EL (cell line): ENCODE measurements around the gene RRP1B.
A peak's percentile ranks its signal among the peaks of the same experiment; 100 is the strongest.
"Not testable (repeated sequence)": the region's sequence is repeated elsewhere in the genome, so short reads cannot be mapped to it uniquely, and the experiment has no call there.

Experiments
- DNase-seq: peaks from one replicate; pipeline ENCODE4 v3.0.0-alpha.2; 2016

Gene RRP1B, protein sequence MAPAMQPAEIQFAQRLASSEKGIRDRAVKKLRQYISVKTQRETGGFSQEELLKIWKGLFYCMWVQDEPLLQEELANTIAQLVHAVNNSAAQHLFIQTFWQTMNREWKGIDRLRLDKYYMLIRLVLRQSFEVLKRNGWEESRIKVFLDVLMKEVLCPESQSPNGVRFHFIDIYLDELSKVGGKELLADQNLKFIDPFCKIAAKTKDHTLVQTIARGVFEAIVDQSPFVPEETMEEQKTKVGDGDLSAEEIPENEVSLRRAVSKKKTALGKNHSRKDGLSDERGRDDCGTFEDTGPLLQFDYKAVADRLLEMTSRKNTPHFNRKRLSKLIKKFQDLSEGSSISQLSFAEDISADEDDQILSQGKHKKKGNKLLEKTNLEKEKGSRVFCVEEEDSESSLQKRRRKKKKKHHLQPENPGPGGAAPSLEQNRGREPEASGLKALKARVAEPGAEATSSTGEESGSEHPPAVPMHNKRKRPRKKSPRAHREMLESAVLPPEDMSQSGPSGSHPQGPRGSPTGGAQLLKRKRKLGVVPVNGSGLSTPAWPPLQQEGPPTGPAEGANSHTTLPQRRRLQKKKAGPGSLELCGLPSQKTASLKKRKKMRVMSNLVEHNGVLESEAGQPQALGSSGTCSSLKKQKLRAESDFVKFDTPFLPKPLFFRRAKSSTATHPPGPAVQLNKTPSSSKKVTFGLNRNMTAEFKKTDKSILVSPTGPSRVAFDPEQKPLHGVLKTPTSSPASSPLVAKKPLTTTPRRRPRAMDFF

GRCh38 chr21:43659136-43660000, at the start of gene RRP1B, which contains the start of gene HSF2BP:
Gene RRP1B, plus strand, starts transcription at chr21:43659560. Its CDS starts 105 bp downstream, at chr21:43659665.
Gene HSF2BP, minus strand, starts transcription at chr21:43659488. Its CDS starts 1,392 bp downstream, at chr21:43658096.
- DNase-seq, result peak; percentile 82

- peak; percentile 57 for DNase-seq
Observed at GRCh38 chr21:43611598-43612369, 47.6 kb upstream of the RRP1B start.

- DNase-seq, result no peak
Observed at GRCh38 chr21:43613755-43614638, 45.4 kb upstream of the RRP1B start.

DNA sequence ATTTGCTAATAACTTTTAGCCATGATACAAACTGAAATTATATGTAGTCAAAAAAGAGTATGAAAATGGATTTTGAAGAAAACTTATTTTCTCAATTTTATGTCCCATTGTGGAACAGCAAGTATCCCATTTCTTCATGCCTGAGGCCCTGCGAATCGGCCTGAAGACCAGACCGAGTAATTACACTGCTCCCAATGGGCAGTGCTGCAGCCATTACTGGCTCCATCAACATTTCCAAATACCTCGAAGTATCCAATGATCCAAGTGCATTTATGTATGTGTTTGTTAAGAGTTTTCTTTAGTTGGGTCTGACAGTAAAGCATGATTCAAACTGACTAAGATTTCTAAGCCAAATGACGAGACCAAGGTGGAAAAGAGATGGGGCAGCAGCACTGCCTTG, 44.5 kb upstream of the RRP1B start:
- no peak for DNase-seq

- DNase-seq, result not testable (repeated sequence)
Observed at GRCh38 chr21:43616861-43617260, 42.5 kb upstream of the RRP1B start.

DNA sequence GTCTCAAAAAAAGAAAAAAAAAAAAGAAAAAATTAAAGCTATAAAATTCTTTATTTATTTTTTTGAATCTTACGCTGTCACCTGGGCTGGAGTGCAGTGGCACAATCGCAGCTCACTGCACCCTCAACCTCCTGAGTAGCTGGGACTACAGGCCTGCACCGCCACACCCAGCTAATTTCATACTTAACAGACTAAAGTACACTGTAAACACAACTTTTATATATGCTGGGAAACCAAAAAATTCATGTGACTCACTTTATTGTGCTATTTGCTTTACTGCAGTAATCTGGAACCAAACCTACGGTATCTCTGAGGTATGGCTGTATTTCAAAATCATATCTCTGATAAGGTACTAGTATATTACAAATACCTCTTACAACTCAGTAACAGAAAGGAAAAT, 40.4 kb upstream of the RRP1B start:
- no peak for DNase-seq

- DNase-seq, result no peak
Observed at GRCh38 chr21:43619344-43619743, 40.0 kb upstream of the RRP1B start.

DNA sequence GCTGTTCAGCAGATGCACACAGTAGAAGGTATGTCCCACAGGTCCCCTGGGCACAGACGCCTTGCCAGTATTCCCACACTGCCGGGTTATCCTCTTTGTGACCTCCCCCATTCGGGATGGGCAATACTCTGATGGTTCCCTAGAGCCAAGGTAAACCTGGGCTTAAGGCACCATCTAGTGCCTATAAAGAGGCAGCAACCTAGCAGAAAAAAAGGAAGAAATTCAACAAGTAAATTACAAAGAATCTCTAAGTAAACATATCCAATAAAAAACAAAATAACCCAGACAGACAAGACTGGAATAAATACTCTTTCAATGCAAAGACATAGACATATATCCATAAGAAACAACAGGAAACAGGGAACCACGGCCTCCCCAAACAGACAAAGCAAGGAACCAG, 39.5 kb upstream of the RRP1B start:
- DNase-seq, result no peak

- no peak for DNase-seq
Observed at GRCh38 chr21:43622796-43623195, 36.6 kb upstream of the RRP1B start.

DNA sequence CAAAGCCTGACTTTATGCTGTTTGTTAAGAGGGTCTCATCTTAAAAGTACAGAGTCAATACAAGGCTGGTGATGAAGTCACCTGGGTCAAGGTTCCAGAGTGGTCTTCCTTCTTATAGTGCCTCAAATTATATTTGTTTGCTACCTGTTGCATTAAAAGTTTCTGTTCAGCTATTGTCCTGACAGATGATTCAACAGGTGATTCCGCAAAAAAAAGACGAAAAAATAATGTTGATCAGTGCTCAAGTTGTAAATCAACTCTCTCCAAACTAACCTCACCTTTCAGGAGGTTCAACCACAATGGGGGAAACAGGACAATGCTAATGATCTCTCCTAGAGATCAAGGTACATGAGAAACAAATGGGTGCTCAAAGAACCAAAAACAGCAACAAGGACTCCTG, 35.8 kb upstream of the RRP1B start:
- DNase-seq, result no peak

GRCh38 chr21:43624339-43624738, 35.0 kb upstream of the RRP1B start:
- DNase-seq, result no peak

DNA sequence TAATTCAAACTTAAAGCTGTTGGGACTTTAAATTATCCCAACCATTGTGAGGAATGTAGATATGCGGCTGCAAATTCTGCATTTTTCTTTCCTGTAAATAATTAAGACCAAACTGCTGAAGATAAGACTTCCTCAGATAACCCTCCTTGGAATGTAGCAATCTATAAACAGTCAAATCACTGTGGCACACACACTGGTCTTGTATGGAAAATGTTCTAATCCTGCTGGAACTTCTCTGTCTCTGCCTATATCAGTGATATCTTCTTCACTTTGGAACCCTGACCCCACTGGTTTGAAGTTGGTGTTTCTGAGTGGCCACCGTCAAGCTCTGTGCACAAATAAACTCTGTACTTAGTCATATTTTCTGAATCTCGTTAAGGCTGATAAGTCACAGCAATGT, 33.0 kb upstream of the RRP1B start:
- DNase-seq, result no peak

DNA sequence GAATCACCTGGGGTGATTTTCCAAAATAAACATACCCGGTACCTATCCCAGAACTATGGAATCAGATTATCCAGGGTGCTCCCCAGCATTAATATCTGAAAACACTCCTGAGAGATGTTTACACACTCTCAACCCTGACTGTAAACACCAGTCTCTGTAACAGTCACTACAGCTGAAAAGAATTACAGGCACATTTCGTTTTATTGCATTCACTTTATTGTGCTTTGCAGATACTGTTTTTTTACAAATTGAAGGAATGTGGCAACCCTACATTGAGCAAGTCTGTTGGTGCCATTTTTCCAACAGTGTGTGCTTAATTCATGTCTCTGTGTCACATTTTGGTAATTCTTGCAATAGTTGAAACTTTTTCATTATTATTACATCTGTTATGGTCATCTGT, 31.8 kb upstream of the RRP1B start:
- DNase-seq, result no peak

DNA sequence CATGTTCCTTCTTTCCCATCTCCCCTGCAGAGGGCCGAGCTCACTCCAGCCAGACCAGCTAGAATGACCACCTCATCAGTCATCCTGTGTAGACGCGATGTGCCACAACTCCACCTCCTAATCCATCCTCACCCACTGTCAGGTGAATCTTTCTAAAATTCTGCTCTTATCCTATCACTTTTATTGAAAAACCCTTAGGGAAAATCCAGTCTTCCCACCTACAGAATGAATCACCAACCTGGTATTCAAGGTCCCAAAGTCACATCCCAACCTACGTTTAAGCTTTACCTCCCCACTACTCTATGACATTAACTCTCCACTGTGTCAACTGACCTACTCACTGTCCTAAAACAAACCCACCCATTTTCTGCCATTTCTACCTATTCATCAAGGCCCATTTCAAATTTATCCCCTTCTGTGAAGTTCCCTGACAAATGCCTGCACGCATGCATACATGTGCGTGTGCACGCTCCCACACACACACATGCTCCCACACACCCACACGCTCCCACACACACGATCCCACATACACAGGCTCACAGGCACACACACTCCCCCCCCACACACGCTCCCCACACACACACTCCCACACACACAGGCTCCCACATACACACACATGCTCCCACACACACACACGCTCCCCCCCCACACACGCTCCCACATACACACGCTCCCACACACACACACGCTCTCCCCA, 27.8 kb upstream of the RRP1B start:
- no peak for DNase-seq

GRCh38 chr21:43632373-43632905, 26.9 kb upstream of the RRP1B start:
- DNase-seq, result no peak

GRCh38 chr21:43634618-43635017, 24.7 kb upstream of the RRP1B start:
- peak; percentile 56 for DNase-seq

GRCh38 chr21:43635436-43635835, 23.9 kb upstream of the RRP1B start:
- no peak for DNase-seq

- no peak for DNase-seq
Observed at GRCh38 chr21:43637530-43638158, 21.7 kb upstream of the RRP1B start.

DNA sequence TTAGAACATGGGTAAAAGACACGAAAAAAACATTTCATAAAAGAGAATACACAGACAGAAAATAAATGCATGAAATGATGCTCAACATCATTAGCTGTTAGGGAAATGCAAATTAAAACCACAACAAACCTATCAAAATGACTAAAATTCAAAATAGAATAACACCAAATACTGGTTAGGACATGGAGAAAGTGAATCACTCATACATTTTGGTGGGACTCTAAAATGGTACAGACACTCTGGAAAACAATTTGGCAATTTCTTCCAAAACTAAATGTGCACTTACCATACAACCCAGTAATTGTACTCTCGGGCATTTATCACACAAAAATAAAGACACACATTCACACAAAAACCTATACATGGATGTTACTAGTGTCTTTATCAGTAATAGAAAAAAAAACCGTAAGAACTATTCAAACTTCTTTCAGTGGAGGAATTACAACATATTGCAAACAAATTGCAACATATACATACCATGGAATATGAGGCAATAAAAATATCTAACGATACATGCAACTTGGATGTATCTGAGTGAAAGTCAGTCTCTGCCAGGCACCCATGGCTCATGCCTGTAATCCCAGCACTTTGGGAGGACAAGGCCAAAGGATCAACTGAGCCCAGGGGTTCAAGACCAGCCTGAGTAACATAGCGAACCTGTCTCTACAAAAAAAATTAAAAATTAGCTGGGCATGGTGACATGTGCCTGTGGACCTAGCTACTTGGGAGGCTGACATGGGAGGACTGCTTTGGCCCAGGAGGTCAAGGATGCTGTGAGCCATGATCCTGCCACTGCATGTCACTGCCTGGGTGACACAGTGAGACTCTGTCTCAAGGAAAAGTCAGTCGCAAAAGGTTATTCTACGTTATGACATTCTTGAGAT, 19.6 kb upstream of the RRP1B start:
- peak; percentile 68 for DNase-seq
